Measurements from ENCODE around the gene PI4K2B. TPM values are rescaled to one million over a fixed set of nuclear protein-coding genes. Genes with fewer than 3 reads are reported as not detected.

The PI4K2B gene
- total and polyA plus RNA-seq, 2 experiments from 2014 or later = 11.8 to 44.1 TPM

DNA sequence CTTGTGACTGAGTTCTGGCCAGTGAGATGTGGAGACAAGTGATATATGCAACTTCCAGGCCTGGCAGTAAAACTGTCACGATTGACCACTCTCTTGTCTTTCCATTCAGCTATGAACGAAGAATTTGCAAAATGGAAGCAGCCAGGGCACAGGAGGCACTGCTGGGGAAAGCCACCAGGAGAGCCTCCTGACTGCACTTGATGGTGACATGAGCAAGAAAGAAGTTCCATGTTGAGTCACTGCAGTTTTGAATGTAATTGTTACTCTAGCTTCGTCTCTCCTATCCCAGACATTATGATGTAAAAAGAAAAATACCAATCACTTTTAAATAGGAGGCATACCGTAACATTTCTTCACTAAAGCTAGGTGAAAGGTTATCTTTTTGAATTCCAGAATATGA lies 46.4 kb downstream of the PI4K2B start:
- Histone ChIP-seq H3K4me2 (no peak overlapping the region), H2AFZ (no peak overlapping the region), H3K27me3 (no peaks in the 10 kb centered on the region), H3K9me2 (replicated peaks; ENCODE audit: insufficient read depth) (no peaks in the 10 kb centered on the region), H3K79me2 (no peaks in the 10 kb centered on the region), H3K27ac (no peak overlapping the region), H3K9me3 (ENCODE audit: low read depth) (no peaks in the 10 kb centered on the region), H4K20me1 (ENCODE audit: insufficient read depth, poor library complexity, severe bottlenecking) (no peaks in the 10 kb centered on the region), H3K36me3 (replicated peaks; ENCODE audit: insufficient read depth, low read depth) (no peaks in the 10 kb centered on the region), H3K4me1 (ENCODE audit: insufficient read depth) (no peaks in the 10 kb centered on the region), H3K4me3 (no peak overlapping the region)
- TF ChIP-seq CTCF (IDR thresholded peaks at IDR 0.05; ENCODE audit: poor library complexity) (no peak), EZH2 (IDR thresholded peaks at IDR 0.05; ENCODE audit: borderline replicate concordance) (no peak), EZH2phosphoT487 (IDR thresholded peaks at IDR 0.05; ENCODE audit: low read depth, severe bottlenecking, unreplicated experiment) (no peak)
- 79% methylated on average over 4 of the region's 4 CpGs for WGBS (ENCODE audit: low lambda C conversion rate, missing lambda C conversion rate)
- DNase-seq (ENCODE audit: low spot score) = no peak

DNA sequence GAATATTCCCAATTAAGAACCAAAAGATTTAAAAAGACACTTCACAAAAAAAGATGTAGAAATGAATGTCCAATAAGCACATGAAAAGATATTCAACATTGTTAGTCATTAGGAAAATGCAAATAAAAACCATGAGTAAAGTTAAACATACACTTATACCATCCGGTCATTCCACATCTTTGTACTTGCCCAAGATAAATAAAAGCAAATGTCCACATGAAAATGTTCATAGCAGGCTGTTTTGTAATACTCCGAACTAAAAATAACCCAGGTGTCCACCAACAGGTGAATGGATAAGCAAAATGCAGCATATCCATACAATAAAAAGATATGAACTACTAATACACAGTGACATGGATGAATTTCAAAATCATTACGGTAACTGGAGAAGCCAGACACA lies 50.1 kb downstream of the PI4K2B start:
- Histone ChIP-seq H3K4me1 (ENCODE audit: insufficient read depth) (no peaks in the 10 kb centered on the region), H3K36me3 (replicated peaks; ENCODE audit: insufficient read depth, low read depth) (no peaks in the 10 kb centered on the region), H3K9me2 (replicated peaks; ENCODE audit: insufficient read depth) (no peaks in the 10 kb centered on the region), H3K27me3 (no peaks in the 10 kb centered on the region), H3K4me2 (peak overlapping the region; percentile 3), H3K27ac (peak overlapping the region; percentile 23), H3K4me3 (no peak overlapping the region), H4K20me1 (ENCODE audit: insufficient read depth, poor library complexity, severe bottlenecking) (no peaks in the 10 kb centered on the region), H3K79me2 (no peaks in the 10 kb centered on the region), H3K9me3 (ENCODE audit: low read depth) (no peaks in the 10 kb centered on the region), H2AFZ (no peak overlapping the region)
- no peak for DNase-seq (ENCODE audit: low spot score)
- WGBS (ENCODE audit: low lambda C conversion rate, missing lambda C conversion rate) = 70% methylated on average over 3 of the region's 3 CpGs
- TF ChIP-seq EZH2 (IDR thresholded peaks at IDR 0.05; ENCODE audit: borderline replicate concordance) = no peak
- TF ChIP-seq CTCF (IDR thresholded peaks at IDR 0.05; ENCODE audit: poor library complexity) = no peak
- TF ChIP-seq EZH2phosphoT487 (IDR thresholded peaks at IDR 0.05; ENCODE audit: low read depth, severe bottlenecking, unreplicated experiment) = no peak

DNA sequence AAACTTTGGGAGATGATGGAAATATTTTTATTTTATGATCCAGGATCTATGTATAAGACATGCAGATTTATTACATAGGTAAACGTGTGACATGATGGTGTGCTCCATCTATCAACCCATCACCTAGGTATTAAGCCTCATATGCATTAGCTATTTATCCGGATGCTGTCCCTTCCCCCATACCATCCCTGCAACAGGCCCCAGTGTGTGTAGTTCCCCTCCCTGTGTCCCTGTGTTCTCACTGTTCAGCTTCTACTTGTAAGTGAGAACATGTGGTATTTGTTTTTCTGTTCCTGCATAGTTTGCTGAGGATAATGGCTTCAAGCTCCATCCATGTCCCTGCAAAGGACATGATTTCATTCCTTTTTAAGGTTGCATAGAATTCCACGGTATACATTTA lies 50.6 kb downstream of the PI4K2B start:
- Histone ChIP-seq H3K4me2 (no peak overlapping the region), H3K4me3 (no peak overlapping the region), H4K20me1 (ENCODE audit: insufficient read depth, poor library complexity, severe bottlenecking) (no peaks in the 10 kb centered on the region), H3K4me1 (ENCODE audit: insufficient read depth) (no peaks in the 10 kb centered on the region), H3K27me3 (no peaks in the 10 kb centered on the region), H3K9me2 (replicated peaks; ENCODE audit: insufficient read depth) (no peaks in the 10 kb centered on the region), H3K36me3 (replicated peaks; ENCODE audit: insufficient read depth, low read depth) (no peaks in the 10 kb centered on the region), H3K9me3 (ENCODE audit: low read depth) (no peaks in the 10 kb centered on the region), H3K79me2 (no peaks in the 10 kb centered on the region), H3K27ac (no peak overlapping the region), H2AFZ (no peak overlapping the region)
- TF ChIP-seq EZH2 (IDR thresholded peaks at IDR 0.05; ENCODE audit: borderline replicate concordance) (no peak), CTCF (IDR thresholded peaks at IDR 0.05; ENCODE audit: poor library complexity) (no peak), EZH2phosphoT487 (IDR thresholded peaks at IDR 0.05; ENCODE audit: low read depth, severe bottlenecking, unreplicated experiment) (no peak)
- WGBS (ENCODE audit: low lambda C conversion rate, missing lambda C conversion rate) = 86% methylated on average over 3 of the region's 3 CpGs
- no peak for DNase-seq (ENCODE audit: low spot score)
